GM12878 (cell line): ENCODE measurements around the gene FAAH2. TPM values are rescaled to one million over a fixed set of nuclear protein-coding genes. Genes with fewer than 3 reads are reported as not detected.

Experiments
- ATAC-seq: fragments of 200-7000 bp; cut with Tn5 transposase; 3 replicates; pipeline ENCODE4 v1.9.1; 2020; ENCODE audit warnings: mild to moderate bottlenecking, moderate library complexity
- BruUV-seq: library from RNA; stranded (reverse); fragments of 400-500 nt; replicated peaks from 2 replicates; lab custom pipeline; 2021; lab: Mats Ljungman, UMichigan
- CTCF ChIA-PET: fragments of 300-600 bp; sonication (Branson Sonifier 250); formaldehyde crosslinking; extraction: SDS; loops from one replicate; lab custom pipeline; 2021; ENCODE audit warnings: inconsistent platforms; lab: Yijun Ruan, JAX
- POLR2A ChIA-PET: fragments of 350-600 bp; formaldehyde crosslinking; extraction: SDS; loops from one replicate; lab custom pipeline; 2021; ENCODE audit warnings: inconsistent platforms; lab: Charles Lee
- RAD21 ChIA-PET: fragments of 300-600 bp; sonication (Branson Sonifier 250); formaldehyde crosslinking; loops from one replicate; lab custom pipeline; 2023; ENCODE audit warnings: antibody characterized with exemption; ENCODE audit not compliant: unreplicated experiment; lab: Charles Lee
- SMC1A ChIA-PET: fragments of 300-600 bp; sonication (Branson Sonifier 250); formaldehyde crosslinking; loops from one replicate; lab custom pipeline; 2023; ENCODE audit not compliant: unreplicated experiment, uncharacterized antibody; lab: Charles Lee
- DNase-seq: peaks from one replicate; pipeline ENCODE4 v3.0.0-alpha.2; 2011; ENCODE audit warnings: low read depth, low spot score
- FAIRE-seq: peaks from 3 replicates; lab custom pipeline; 2011; peaks lifted over from hg19 to GRCh38; lab: Jason Lieb, UNC
- H2AFZ ChIP-seq: 2 replicates; pipeline ENCODE4 v1.6.0; 2011; ENCODE audit warnings: low read depth, low read length, control low read depth; ENCODE audit not compliant: control insufficient read depth
- H3K27ac ChIP-seq: 2 replicates; pipeline ENCODE4 v1.5.1; 2011; ENCODE audit warnings: control low read depth; ENCODE audit not compliant: control insufficient read depth, insufficient read depth
- H3K27me3 ChIP-seq, 2 experiments: replicated peaks in 1 of 2; 2 replicates each; pipeline versions ENCODE4 v1.6.0 to v1.6.1; 2011; ENCODE audit warnings: low read length in 1 of 2; ENCODE audit not compliant: control insufficient read depth in 2 of 2, insufficient read depth in 2 of 2
- H3K36me3 ChIP-seq, 2 experiments: 2 replicates each; pipeline ENCODE4 v1.5.1; 2011; ENCODE audit warnings: low read length in 1 of 2; ENCODE audit not compliant: control insufficient read depth in 2 of 2, insufficient read depth in 2 of 2
- H3K4me1 ChIP-seq: 2 replicates; pipeline ENCODE4 v1.6.1; 2011; ENCODE audit warnings: mild to moderate bottlenecking, low read length, moderate library complexity, mixed read lengths; ENCODE audit not compliant: control insufficient read depth, insufficient read depth
- H3K4me2 ChIP-seq: 2 replicates; pipeline ENCODE4 v1.6.0; 2011; ENCODE audit warnings: control low read depth; ENCODE audit not compliant: control insufficient read depth, insufficient read depth
- H3K4me3 ChIP-seq: fragments of 200-600 bp; sonication (generic); 2 replicates; pipeline ENCODE4 v1.5.1; 2016
- H3K79me2 ChIP-seq: 2 replicates; pipeline ENCODE4 v1.6.0; 2011; ENCODE audit warnings: low read length; ENCODE audit not compliant: control insufficient read depth, insufficient read depth
- H3K9ac ChIP-seq: 2 replicates; pipeline ENCODE4 v1.8.0; 2011; ENCODE audit warnings: low read length, control low read depth, mixed read lengths; ENCODE audit not compliant: control insufficient read depth, insufficient read depth
- H3K9me3 ChIP-seq: replicated peaks from 3 replicates; pipeline ENCODE4 v1.5.1; 2011; ENCODE audit warnings: mild to moderate bottlenecking, low read length; ENCODE audit not compliant: control insufficient read depth, insufficient read depth
- H4K20me1 ChIP-seq: 2 replicates; pipeline ENCODE4 v1.6.0; 2011; ENCODE audit not compliant: control insufficient read depth, insufficient read depth
- KDM1A ChIP-seq: fragments of 200-600 bp; sonication (generic); IDR thresholded peaks from 2 replicates; pipeline ENCODE4 v1.6.1; 2016; ENCODE audit warnings: borderline replicate concordance
- MEF2A ChIP-seq: IDR thresholded peaks from 2 replicates; pipeline ENCODE4 v1.6.1; 2011; ENCODE audit warnings: low read depth, mild to moderate bottlenecking, low read length, moderate library complexity; ENCODE audit not compliant: insufficient read depth
- NBN ChIP-seq: fragments of 450-650 bp; IDR thresholded peaks from 2 replicates; pipeline ENCODE4 v1.6.1; 2016
- NFIC ChIP-seq: IDR thresholded peaks from 2 replicates; pipeline ENCODE4 v1.6.1; 2012; ENCODE audit warnings: low read depth, mild to moderate bottlenecking, inconsistent platforms, low read length, moderate library complexity
- NFYA ChIP-seq: IDR thresholded peaks from 2 replicates; pipeline ENCODE4 v1.6.1; 2011; ENCODE audit warnings: low read depth, mild to moderate bottlenecking, low read length, improper control_type of control experiment, borderline replicate concordance
- POLR2A ChIP-seq: IDR thresholded peaks from 2 replicates; pipeline ENCODE4 v1.6.1; 2011; ENCODE audit warnings: low read depth, mild to moderate bottlenecking, low read length
- POU2F2 ChIP-seq: IDR thresholded peaks from 3 replicates; pipeline ENCODE4 v1.6.1; 2011; ENCODE audit warnings: low read depth, mild to moderate bottlenecking, low read length, borderline replicate concordance
- TCF7 ChIP-seq: IDR thresholded peaks from 2 replicates; pipeline ENCODE4 v1.6.1; 2014; ENCODE audit warnings: antibody characterized with exemption, borderline replicate concordance
- USF2 ChIP-seq: IDR thresholded peaks from 2 replicates; pipeline ENCODE4 v1.6.1; 2011; ENCODE audit warnings: low read depth, low read length, improper control_type of control experiment, borderline replicate concordance
- WGBS: methylation state at CpG from one replicate; pipeline ENCODE4 v1.1.6; 2016; ENCODE audit warnings: low lambda C conversion rate; ENCODE audit not compliant: insufficient replicate concordance, insufficient coverage; ENCODE audit errors: missing lambda C conversion rate; 5-methylcytosine and 5-hydroxymethylcytosine counted together
- in situ Hi-C: fragments of 300-500 bp; cut with MboI; formaldehyde crosslinking; loops from 9 replicates; pipeline ENCODE4 v1.14.3; 2018; ENCODE audit warnings: mixed read lengths
- intact Hi-C: fragments of 100-400 bp; cut with micrococcal nuclease; formaldehyde crosslinking; loops from one replicate; pipeline ENCODE4 v1.14.2; 2022; ENCODE audit not compliant: unreplicated experiment
- polyA plus RNA-seq, 11 experiments: library from polyadenylated mRNA; depleted of rRNA in 4 of 11; unstranded in 6 of 11; stranded (reverse) in 5 of 11; fragments of >200 nt; fragmentation: Nextera tagmentation in 4 of 11; fragmentation: Illumina TruSeq in 1 of 11; extraction: Ambion mirVana in 4 of 11; extraction: Trizol in 1 of 11; gene quantifications; 1 replicate in 1 of 11; 2 replicates in 10 of 11; pipeline versions ENCODE4 v1.2.1 to v1.2.3, GENCODE V29; 2011 to 2016; ENCODE audit warnings: inconsistent platforms in 2 of 11, missing spikeins in 2 of 11, low read depth in 1 of 11
- total RNA-seq, 4 experiments: library from RNA; depleted of rRNA in 3 of 4; stranded (reverse); fragments of >200 nt in 3 of 4; fragmentation: Illumina TruSeq in 1 of 4; extraction: Trizol in 1 of 4; gene quantifications; 2 replicates each; pipeline versions ENCODE4 v1.2.1 to v1.2.3, GENCODE V29; 2013 to 2021
- TF ChIP-seq, protein P1 (sequence below): IDR thresholded peaks from 2 replicates; pipeline ENCODE4 v1.6.1; 2011; ENCODE audit warnings: borderline replicate concordance, low read depth, mild to moderate bottlenecking, moderate library complexity, mixed read lengths, low read length; ENCODE audit not compliant: insufficient read depth; ENCODE audit errors: extremely low read length

FAAH2 gene
- total and polyA plus RNA-seq, 10 of the 15 experiments (the other 5 are each of a cell fraction or from before 2014, with no cell fraction given) = 0.88 to 5.4 (median 1.5) TPM

- no peaks in the 10 kb centered on the region for H4K20me1 ChIP-seq
- intact Hi-C loops (no loop called here), in situ Hi-C loops (loop anchor here (25.0 kb wide), 1 partner anchor 771 kb away; no protein-coding TSS in a partner anchor)
- H3K36me3 ChIP-seq = no peaks in the 10 kb centered on the region
- 33% methylated on average over 5 of the region's 5 CpGs for WGBS
- no peaks in the 10 kb centered on the region for H3K4me1 ChIP-seq
- no peak overlapping the region for H3K4me2 ChIP-seq
- no peak for TF ChIP-seq TCF7
- no peak for TF ChIP-seq NFYA
- no peak for TF ChIP-seq NFIC
- no peak for TF ChIP-seq MEF2A
- TF ChIP-seq, protein P1, sequence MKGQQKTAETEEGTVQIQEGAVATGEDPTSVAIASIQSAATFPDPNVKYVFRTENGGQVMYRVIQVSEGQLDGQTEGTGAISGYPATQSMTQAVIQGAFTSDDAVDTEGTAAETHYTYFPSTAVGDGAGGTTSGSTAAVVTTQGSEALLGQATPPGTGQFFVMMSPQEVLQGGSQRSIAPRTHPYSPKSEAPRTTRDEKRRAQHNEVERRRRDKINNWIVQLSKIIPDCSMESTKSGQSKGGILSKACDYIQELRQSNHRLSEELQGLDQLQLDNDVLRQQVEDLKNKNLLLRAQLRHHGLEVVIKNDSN = no peak
- no peak for TF ChIP-seq KDM1A
- no peak for TF ChIP-seq POLR2A
- TF ChIP-seq POU2F2 = no peak
- TF ChIP-seq USF2 = no peak
- TF ChIP-seq NBN = no peak
- DNase-seq = no peak
- no peaks in the 10 kb centered on the region for H3K79me2 ChIP-seq
- FAIRE-seq = no peak
- SMC1A ChIA-PET = no interaction called here
- no peak overlapping the region for H3K27ac ChIP-seq
- ATAC-seq = no peak
- no peak overlapping the region for H3K9ac ChIP-seq
- POLR2A ChIA-PET = no interaction called here
- H2AFZ ChIP-seq = no peak overlapping the region
- no peaks in the 10 kb centered on the region for H3K27me3 ChIP-seq
- RAD21 ChIA-PET = no interaction called here
- H3K9me3 ChIP-seq = no peaks in the 10 kb centered on the region
- no TSS peak for BruUV-seq
- CTCF ChIA-PET = interaction anchor here (1.0 kb wide), 1 partner anchor 8 kb away, joined by 4 read pairs; no protein-coding TSS in a partner anchor
- no peak overlapping the region for H3K4me3 ChIP-seq
These were observed 230.0 kb downstream of the FAAH2 start for GRCh38 chrX:57516491-57516890.
